Stimulated activated CD4-positive, alpha-beta T cell treated with anti-CD3 and anti-CD28 coated beads, Interleukin-12 subunit alpha, Interleukin-12 subunit beta, amount 100 ng/mL, for 48 hours (primary cell): ENCODE measurements around the gene FRMD1.

Experiments
- DNase-seq, 3 donors: peaks; one replicate each; pipeline ENCODE4 v3.0.0-alpha.2; 2020; ENCODE audit warnings: low read depth in 2 of 3, low spot score in 1 of 3

FRMD1 gene

GRCh38 chr6:168009331-168009730 lies 69.7 kb downstream of the FRMD1 start:
- DNase-seq, result no peak

DNA sequence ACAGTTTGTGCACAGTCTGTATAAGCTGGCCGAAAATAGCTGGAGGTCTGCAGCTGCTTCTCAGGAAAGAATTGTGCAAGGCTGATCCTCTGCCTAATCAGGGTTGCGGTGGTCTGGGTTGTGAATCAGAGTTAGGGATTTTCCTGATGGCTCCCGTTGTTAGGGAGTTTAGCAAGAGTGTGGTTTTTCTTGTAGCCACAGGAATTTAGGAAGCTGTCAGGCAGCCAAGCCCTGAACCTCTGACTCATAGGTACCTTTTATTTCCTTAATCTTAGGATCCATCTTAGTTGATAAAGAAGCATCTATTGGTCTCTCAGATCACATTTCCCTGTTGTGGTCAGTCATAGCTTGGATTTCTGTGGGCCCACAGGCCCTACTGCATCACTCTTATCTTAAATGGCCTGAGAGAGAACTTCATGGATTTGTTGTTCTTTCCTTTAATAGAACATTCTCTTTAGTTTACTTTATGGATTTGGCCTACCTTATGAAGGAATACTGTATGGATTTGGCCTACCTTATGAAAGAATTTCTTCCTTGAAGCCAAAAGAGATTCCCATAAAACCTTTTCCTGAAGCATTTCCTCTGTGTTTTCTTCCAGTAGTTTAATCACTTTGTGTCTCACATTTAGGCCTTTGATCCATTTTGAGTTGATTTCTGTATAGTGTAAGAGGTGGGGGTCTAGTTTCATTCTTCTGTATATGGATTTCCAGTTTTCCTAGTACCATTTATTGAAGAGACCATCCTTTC lies 71.2 kb downstream of the FRMD1 start:
- DNase-seq, result no peak

DNA sequence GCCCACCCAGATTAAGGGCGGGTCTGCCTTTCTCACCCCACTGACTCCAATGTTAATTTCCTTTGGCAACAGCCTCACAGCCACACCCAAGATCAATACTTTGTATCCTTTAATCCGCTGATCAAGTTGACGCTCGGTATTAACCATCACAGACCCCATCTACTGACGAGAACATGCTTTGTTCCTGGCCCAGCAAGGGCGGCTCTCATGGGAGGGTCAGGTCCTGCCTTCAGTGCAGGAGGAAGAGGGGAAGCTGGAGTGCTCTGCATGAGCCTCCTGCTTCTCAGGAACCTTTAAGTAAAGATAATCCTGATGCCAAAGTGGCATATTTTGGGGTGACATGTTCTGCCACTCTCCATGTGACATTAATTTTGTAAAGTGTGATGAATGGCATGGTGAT lies 73.2 kb downstream of the FRMD1 start:
- no peak for DNase-seq

- DNase-seq, result no peak
Measured at GRCh38 chr6:168004945-168005344, 74.1 kb downstream of the FRMD1 start.

- DNase-seq, result no peak
Measured at GRCh38 chr6:168004023-168004422, 75.0 kb downstream of the FRMD1 start.
